ENCODE measurements around the gene EPB41L3. TPM values are rescaled to one million over a fixed set of nuclear protein-coding genes. Genes with fewer than 3 reads are reported as not detected.

EPB41L3 gene
- total RNA-seq, 3 donors from 2014 or later = 35.4 to 178 (median 90.5) TPM

GRCh38 chr18:5507756-5508155, 36.0 kb downstream of the EPB41L3 start:
- no peak for TF ChIP-seq POLR2AphosphoS5 (IDR thresholded peaks at IDR 0.05)
- TF ChIP-seq POLR2A (IDR thresholded peaks at IDR 0.05) = no peak
- TF ChIP-seq CTCF (IDR thresholded peaks at IDR 0.05) = no peak

GRCh38 chr18:5506174-5506573, 37.6 kb downstream of the EPB41L3 start:
- Histone ChIP-seq H3K4me1 (no peaks in the 10 kb centered on the region), H3K9me3 (no peaks in the 10 kb centered on the region), H3K36me3 (no peaks in the 10 kb centered on the region), H3K27me3 (no peaks in the 10 kb centered on the region), H3K4me3 (no peak overlapping the region), H3K27ac (no peak overlapping the region)
- TF ChIP-seq CTCF (IDR thresholded peaks at IDR 0.05) (no peak), POLR2A (IDR thresholded peaks at IDR 0.05) (no peak), POLR2AphosphoS5 (IDR thresholded peaks at IDR 0.05) (no peak)
- DNase-seq (ENCODE audit: low spot score in 2 of 2) = no peak
- intact Hi-C loops (cut with DNase I; ENCODE audit: low total_unique reads) = no loop called here

More at GRCh38 chr18:5507756-5508155, 36.0 kb downstream of the EPB41L3 start:
- no peaks in the 10 kb centered on the region for H3K4me1 ChIP-seq
- no peak for DNase-seq (ENCODE audit: low spot score in 2 of 2)
- no peaks in the 10 kb centered on the region for H3K9me3 ChIP-seq
- intact Hi-C loops (cut with DNase I; ENCODE audit: low total_unique reads) = no loop called here
- no peak overlapping the region for H3K27ac ChIP-seq
- no peaks in the 10 kb centered on the region for H3K36me3 ChIP-seq
- no peak overlapping the region for H3K4me3 ChIP-seq
- no peaks in the 10 kb centered on the region for H3K27me3 ChIP-seq

DNA sequence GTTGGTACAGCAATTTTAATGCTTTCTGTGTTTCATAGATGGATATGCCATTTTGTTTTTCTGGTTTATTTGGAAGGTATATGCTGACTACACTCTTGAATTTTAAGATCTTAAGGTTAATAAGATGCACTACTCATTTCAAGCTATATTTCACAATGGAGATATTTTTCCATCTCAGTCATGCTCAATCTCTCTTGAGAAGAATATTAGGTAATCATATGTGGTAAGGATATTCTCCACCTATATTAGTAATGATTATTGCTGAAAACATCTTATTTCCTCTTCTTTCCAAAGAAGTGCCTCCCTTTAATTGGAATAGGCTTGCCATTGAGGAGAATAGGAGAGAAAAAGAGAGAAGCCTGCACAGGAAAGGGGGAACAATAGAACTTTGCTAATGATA, 40.1 kb downstream of the EPB41L3 start:
- no peak for DNase-seq (ENCODE audit: low spot score in 2 of 2)
- intact Hi-C loops (cut with DNase I; ENCODE audit: low total_unique reads) = no loop called here
- Histone ChIP-seq H3K27me3 (no peaks in the 10 kb centered on the region), H3K9me3 (no peaks in the 10 kb centered on the region), H3K27ac (no peak overlapping the region), H3K36me3 (no peaks in the 10 kb centered on the region), H3K4me1 (no peaks in the 10 kb centered on the region), H3K4me3 (no peak overlapping the region)
- no peak for TF ChIP-seq CTCF (IDR thresholded peaks at IDR 0.05)
- no peak for TF ChIP-seq POLR2A (IDR thresholded peaks at IDR 0.05)
- TF ChIP-seq POLR2AphosphoS5 (IDR thresholded peaks at IDR 0.05) = no peak

GRCh38 chr18:5500158-5500939, 43.4 kb downstream of the EPB41L3 start:
- H3K27me3 ChIP-seq = no peaks in the 10 kb centered on the region
- DNase-seq (ENCODE audit: low spot score in 2 of 2) = no peak
- no peaks in the 10 kb centered on the region for H3K36me3 ChIP-seq
- no peak for TF ChIP-seq POLR2A (IDR thresholded peaks at IDR 0.05)
- no peak for TF ChIP-seq POLR2AphosphoS5 (IDR thresholded peaks at IDR 0.05)
- no peak for TF ChIP-seq CTCF (IDR thresholded peaks at IDR 0.05)
- H3K27ac ChIP-seq = no peak overlapping the region
- H3K4me3 ChIP-seq = no peak overlapping the region
- no peaks in the 10 kb centered on the region for H3K9me3 ChIP-seq
- no peaks in the 10 kb centered on the region for H3K4me1 ChIP-seq
- intact Hi-C loops (cut with DNase I; ENCODE audit: low total_unique reads) = no loop called here

DNA sequence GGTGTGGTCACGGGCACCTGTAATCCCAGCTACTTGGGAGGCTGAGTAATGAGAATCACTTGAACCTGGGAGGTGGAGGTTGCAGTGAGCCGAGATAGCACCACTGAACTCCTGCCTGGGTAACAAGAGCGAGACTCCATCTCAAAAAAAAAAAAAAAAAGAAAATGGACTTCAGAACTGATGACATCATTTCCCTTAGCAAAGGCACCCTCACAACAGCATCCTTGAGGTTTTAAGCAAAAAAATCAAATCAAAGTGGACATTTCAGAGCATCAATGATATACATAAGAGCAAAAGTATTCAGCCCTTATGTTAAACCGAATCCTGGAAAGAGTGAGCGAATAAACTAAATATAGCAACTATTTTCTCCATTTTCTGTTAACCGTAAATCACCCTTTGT, 45.3 kb downstream of the EPB41L3 start:
- no peak for TF ChIP-seq POLR2A (IDR thresholded peaks at IDR 0.05)
- no peak for TF ChIP-seq POLR2AphosphoS5 (IDR thresholded peaks at IDR 0.05)
- TF ChIP-seq CTCF (IDR thresholded peaks at IDR 0.05) = no peak
- no peak for DNase-seq (ENCODE audit: low spot score in 2 of 2)
- no peaks in the 10 kb centered on the region for H3K27me3 ChIP-seq
- H3K9me3 ChIP-seq = no peaks in the 10 kb centered on the region
- H3K27ac ChIP-seq = no peak overlapping the region
- H3K4me1 ChIP-seq = no peaks in the 10 kb centered on the region
- no peaks in the 10 kb centered on the region for H3K36me3 ChIP-seq
- intact Hi-C loops (cut with DNase I; ENCODE audit: low total_unique reads) = no loop called here
- no peak overlapping the region for H3K4me3 ChIP-seq
